GM12874 (cell line): ENCODE data around the gene SETD3.

Experiments
- CTCF ChIP-seq: IDR thresholded peaks from 2 replicates; pipeline ENCODE4 v1.5.1; 2011; ENCODE audit warnings: low read depth, mild to moderate bottlenecking, control low read depth, low read length, moderate library complexity; ENCODE audit not compliant: insufficient read depth

Gene SETD3

DNA sequence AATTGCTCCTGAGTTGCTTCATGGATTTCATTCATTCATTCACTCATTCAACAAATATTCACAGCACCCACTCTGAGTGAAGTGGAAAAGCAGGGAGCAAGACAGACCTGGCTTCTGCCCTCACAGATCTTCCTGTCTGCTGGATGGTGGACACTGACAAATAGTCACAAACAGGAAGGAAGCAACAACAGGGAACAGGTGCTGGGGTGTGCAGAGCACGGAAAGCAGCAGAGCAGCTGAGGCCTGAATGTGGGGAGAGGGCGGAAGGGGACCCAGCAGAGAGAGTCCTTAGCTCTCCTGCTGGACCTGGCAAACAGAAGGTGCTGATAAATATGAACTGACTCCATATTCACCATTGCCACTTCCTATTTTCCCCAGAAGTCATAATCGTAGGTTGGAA is 54.4 kb downstream of the SETD3 start:
- no peak for TF ChIP-seq CTCF

DNA sequence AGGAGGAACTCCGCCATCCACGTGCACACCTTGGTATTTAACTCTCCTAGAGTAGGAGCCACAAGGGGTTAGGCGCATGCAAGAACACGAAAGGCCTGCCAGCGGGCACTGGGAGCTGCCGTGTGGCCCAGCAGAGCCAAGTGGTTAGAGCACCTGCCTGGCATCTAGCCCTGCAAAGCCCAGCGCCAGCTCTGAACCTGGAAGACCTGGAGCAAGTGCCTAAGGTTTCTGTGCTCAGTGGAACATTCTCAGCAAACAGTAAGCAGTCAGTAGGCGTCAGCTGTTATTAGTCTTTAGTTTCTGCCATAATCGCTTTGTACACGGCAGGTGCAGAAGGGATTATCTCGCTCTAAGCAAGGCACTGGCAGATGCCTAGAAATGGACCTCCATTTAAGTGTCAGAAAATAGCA is 55.4 kb downstream of the SETD3 start:
- TF ChIP-seq CTCF, result no peak

DNA sequence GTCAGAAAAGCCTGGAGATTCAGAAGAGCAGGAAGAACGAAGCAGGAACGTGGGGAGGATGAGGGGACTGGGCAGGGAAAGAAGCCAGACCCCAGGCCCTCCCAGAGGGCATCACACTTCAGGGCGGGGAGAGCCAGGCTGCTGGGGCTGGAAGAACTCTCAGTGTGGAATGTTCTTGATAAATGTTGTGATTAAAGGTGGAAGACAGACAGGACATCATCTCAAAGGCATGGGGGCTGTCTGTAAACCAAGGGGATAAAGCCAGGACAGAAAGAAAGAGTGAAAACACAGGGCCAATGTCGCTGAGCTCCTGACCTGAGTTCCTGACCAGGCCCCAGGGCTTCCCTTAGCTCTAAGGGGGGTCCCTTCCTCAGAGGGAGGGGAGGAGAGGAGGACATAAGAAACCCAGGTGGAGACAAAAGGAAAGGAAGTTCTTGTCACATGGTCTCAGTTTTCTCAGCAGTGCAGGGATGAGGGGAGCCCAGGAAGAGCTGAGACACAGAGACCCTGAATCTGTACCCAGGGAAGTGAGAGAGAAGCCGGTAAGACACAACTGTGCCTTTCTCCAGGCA is 56.3 kb downstream of the SETD3 start:
- TF ChIP-seq CTCF, result no peak

- no peak for TF ChIP-seq CTCF
Observed at GRCh38 chr14:99423434-99423833, 57.2 kb downstream of the SETD3 start.

- TF ChIP-seq CTCF, result no peak
Observed at GRCh38 chr14:99422228-99423010, 58.2 kb downstream of the SETD3 start.

DNA sequence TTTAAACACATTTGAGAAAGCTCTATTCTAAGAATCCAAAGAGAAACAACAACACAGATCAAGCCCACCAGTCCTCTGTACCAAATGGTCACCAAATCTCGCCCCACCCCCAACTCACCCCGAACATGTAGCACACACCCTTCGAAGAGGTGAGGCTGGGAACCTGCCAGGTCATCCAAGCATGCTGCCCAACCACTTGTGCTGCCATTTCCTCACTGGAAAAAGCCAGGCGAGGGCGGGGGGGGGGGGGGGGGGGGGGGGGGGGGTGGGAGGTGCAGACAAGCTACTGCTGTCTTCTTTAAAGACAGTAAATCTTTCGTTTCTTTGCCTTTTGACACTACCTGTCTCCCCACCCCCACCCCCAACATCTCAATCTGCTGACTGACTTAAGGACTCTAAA is 59.9 kb downstream of the SETD3 start:
- no peak for TF ChIP-seq CTCF

- TF ChIP-seq CTCF, result no peak
Observed at GRCh38 chr14:99419905-99420304, 60.8 kb downstream of the SETD3 start.
